Dendritic cell treated with granulocyte-macrophage colony-stimulating factor and Interleukin-4, amounts not matched to agents 40 ng/mL and 50 ng/mL, for 4 days (primary cell): Measurements from ENCODE around the gene MYL5.
"Not testable (repeated sequence)": the region's sequence is repeated elsewhere in the genome, so short reads cannot be mapped to it uniquely, and the experiment has no call there.

Source experiments
- H3K27ac Mint-ChIP-seq: one replicate; pipeline ENCODE4 v1.8.0; 2022; ENCODE audit warnings: mild to moderate bottlenecking, mixed read lengths
- H3K27me3 Mint-ChIP-seq: one replicate; pipeline ENCODE4 v1.8.0; 2022; ENCODE audit warnings: mild to moderate bottlenecking, mixed read lengths
- H3K36me3 Mint-ChIP-seq: one replicate; pipeline ENCODE4 v1.8.0; 2022; ENCODE audit warnings: low read depth, mixed read lengths
- H3K4me1 Mint-ChIP-seq: one replicate; pipeline ENCODE4 v1.8.0; 2022; ENCODE audit warnings: low read depth, mixed read lengths
- H3K4me3 Mint-ChIP-seq: one replicate; pipeline ENCODE4 v1.8.0; 2022; ENCODE audit warnings: mild to moderate bottlenecking, moderate library complexity, mixed read lengths
- H3K9me3 Mint-ChIP-seq: one replicate; pipeline ENCODE4 v1.8.0; 2022; ENCODE audit warnings: mixed read lengths
- intact Hi-C: fragments of 100-400 bp; cut with micrococcal nuclease; formaldehyde crosslinking; loops from one replicate; pipeline ENCODE4 v1.15.0; 2022

Gene MYL5

DNA sequence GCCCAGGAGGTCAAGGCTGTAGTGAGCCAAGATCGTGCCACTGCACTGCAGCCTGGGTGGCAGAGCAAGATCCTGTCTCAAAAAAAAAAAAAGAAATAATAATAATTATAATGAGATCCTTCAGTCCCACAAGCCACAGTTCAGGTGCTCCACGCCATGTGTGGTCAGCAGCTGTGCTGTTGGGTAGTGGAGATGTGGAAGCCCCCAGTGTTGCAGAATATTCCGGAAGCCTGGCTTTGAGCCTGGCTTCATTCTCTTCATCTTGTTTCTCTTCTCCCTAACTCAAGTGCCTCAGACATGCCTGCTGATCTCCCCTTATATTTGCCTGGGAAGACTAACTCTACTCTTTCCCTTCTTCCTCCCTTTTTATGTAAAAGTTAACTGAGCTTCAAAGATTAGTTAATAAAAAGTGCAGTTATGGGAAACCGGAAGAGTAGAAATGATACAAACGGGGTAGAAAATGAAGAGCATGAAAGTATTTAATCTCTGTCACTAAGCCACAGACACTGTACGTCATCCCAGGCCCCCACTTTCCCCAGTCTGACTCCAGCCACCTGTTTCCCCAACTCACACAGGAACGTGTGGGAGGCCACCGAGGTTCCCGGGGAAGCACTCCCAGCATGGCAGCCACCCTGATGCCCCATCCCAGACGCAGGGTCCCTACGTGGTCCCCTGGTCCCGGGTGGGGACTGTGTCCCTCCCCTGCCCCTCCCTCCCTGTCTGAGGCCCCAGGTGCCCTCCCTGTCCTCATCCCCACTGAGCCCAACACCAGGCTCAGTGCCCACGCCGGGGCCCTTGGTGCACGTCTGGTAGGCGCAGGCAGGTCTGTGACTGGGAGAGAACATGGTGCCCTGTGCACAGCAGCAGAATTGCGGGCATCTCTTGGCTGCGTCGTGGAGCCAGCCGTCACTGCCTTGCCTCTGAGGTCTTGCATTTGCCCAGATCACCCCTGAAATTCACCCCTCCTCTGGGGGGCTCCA is 55.3 kb downstream of the MYL5 start:
- H3K4me3 Mint-ChIP-seq: no peak overlapping the region
- no peaks in the 10 kb centered on the region for H3K27me3 Mint-ChIP-seq
- H3K27ac Mint-ChIP-seq: no peak overlapping the region
- peaks cover 79% of the 10 kb centered on the region for H3K36me3 Mint-ChIP-seq
- H3K4me1 Mint-ChIP-seq: peaks cover 24% of the 10 kb centered on the region
- intact Hi-C loops: no loop called here
- H3K9me3 Mint-ChIP-seq: peaks cover 7% of the 10 kb centered on the region

GRCh38 chr4:730511-730910 is 56.2 kb downstream of the MYL5 start:
- intact Hi-C loops: no loop called here
- Mint-ChIP-seq H3K9me3 (peaks cover 7% of the 10 kb centered on the region), H3K4me1 (peaks cover 15% of the 10 kb centered on the region), H3K27me3 (no peaks in the 10 kb centered on the region), H3K27ac (no peak overlapping the region), H3K36me3 (peaks cover 79% of the 10 kb centered on the region), H3K4me3 (no peak overlapping the region)

GRCh38 chr4:730946-731904 is 56.9 kb downstream of the MYL5 start:
- H3K9me3 Mint-ChIP-seq, H3K4me3 Mint-ChIP-seq, H3K27ac Mint-ChIP-seq, intact Hi-C loops, H3K27me3 Mint-ChIP-seq, H3K4me1 Mint-ChIP-seq: not testable (repeated sequence)
- peaks cover 86% of the 10 kb centered on the region for H3K36me3 Mint-ChIP-seq
